ENCODE measurements around the gene ADCK2. TPM values are rescaled to one million over a fixed set of nuclear protein-coding genes. Genes with fewer than 3 reads are reported as not detected.

The ADCK2 gene
- total and polyA plus RNA-seq, 10 of the 15 experiments (the other 5 are each of a cell fraction or from before 2014, with no cell fraction given) = 0.52 to 19.4 (median 13.1) TPM

GRCh38 chr7:140684066-140684950, 11.6 kb downstream of the ADCK2 start:
- in situ Hi-C loops (cut with MboI) = no loop called here
- CTCF ChIA-PET = interaction anchor here (1.4 kb wide), 2 partner anchors 9 to 329 kb away, joined by 3 read pairs; no protein-coding TSS in a partner anchor
- ATAC-seq = no peak

More at GRCh38 chr7:140684066-140684950, 11.6 kb downstream of the ADCK2 start:
- H3K4me1 ChIP-seq (ENCODE audit: control insufficient read depth, insufficient read depth, low read length) = no peaks in the 10 kb centered on the region
- no peak overlapping the region for H3K9ac ChIP-seq (ENCODE audit: control insufficient read depth, insufficient read depth, low read length)
- no TSS peak for BruUV-seq (replicated peaks)
- peaks cover 3 to 7% of the 10 kb centered on the region in 2 experiments; a peak in 3 of 4 replicates for H3K36me3 ChIP-seq (ENCODE audit: control insufficient read depth in 2 of 2, insufficient read depth in 2 of 2, low read length in 1 of 2)
- no peak overlapping the region for H2AFZ ChIP-seq (ENCODE audit: control insufficient read depth, low read depth, low read length)
- H3K79me2 ChIP-seq (ENCODE audit: control insufficient read depth, insufficient read depth, low read length) = no peaks in the 10 kb centered on the region
- intact Hi-C loops (cut with micrococcal nuclease; ENCODE audit: unreplicated experiment) = no loop called here
- no peaks in the 10 kb centered on the region for H4K20me1 ChIP-seq (ENCODE audit: control insufficient read depth, insufficient read depth)
- DNase-seq (ENCODE audit: low read depth, low spot score) (no peak), FAIRE-seq (no peak)
- WGBS (ENCODE audit: insufficient coverage, insufficient replicate concordance, low lambda C conversion rate, missing lambda C conversion rate) = 93% methylated on average over 20 of the region's 20 CpGs
- TF ChIP-seq MTA3 (IDR thresholded peaks at IDR 0.05; ENCODE audit: borderline replicate concordance, low read length) (no peak), ASH2L (IDR thresholded peaks at IDR 0.05; ENCODE audit: borderline replicate concordance, low read depth) (no peak), USF2 (IDR thresholded peaks at IDR 0.05; ENCODE audit: borderline replicate concordance, low read depth, low read length) (no peak), RB1 (IDR thresholded peaks at IDR 0.05; ENCODE audit: borderline replicate concordance) (no peak), HCFC1 (IDR thresholded peaks at IDR 0.05; ENCODE audit: low read length) (no peak)
- H3K4me2 ChIP-seq (ENCODE audit: control insufficient read depth, insufficient read depth) = no peak overlapping the region
- H3K9me3 ChIP-seq (replicated peaks; ENCODE audit: control insufficient read depth, insufficient read depth, low read length) = no peaks in the 10 kb centered on the region
- no peak overlapping the region for H3K27ac ChIP-seq (ENCODE audit: control insufficient read depth, insufficient read depth)
- POLR2A ChIA-PET = no interaction called here
- RAD21 ChIA-PET (ENCODE audit: unreplicated experiment) = no interaction called here
- no peak overlapping the region for H3K4me3 ChIP-seq
- H3K27me3 ChIP-seq (replicated peaks in 1 of 2; ENCODE audit: control insufficient read depth in 2 of 2, insufficient read depth in 2 of 2, low read length in 1 of 2) = no peaks in the 10 kb centered on the region
- SMC1A ChIA-PET (ENCODE audit: uncharacterized antibody, unreplicated experiment) = interaction anchor here (1.9 kb wide), 1 partner anchor 10 kb away, joined by 4 read pairs; no protein-coding TSS in a partner anchor

Data from GM12878 (cell line).